NCI-H146 treated with DMSO at 0.1 percent for 48 hours (cell line): Measurements from ENCODE around the gene PRKCZ.

Source experiments
- DNase-seq: peaks from one replicate; lab custom pipeline; 2025; ENCODE audit not compliant: unreplicated experiment; lab: John Stamatoyannopoulos, UW

Gene PRKCZ

GRCh38 chr1:2224631-2225428 lies 174.6 kb downstream of the PRKCZ start:
- no peak for DNase-seq

- DNase-seq, result no peak
Measured at GRCh38 chr1:2226525-2227345, 176.5 kb downstream of the PRKCZ start.

GRCh38 chr1:2227346-2228156 lies 177.3 kb downstream of the PRKCZ start:
- DNase-seq, result peak; percentile 60

- no peak for DNase-seq
Measured at GRCh38 chr1:2228157-2228594, 178.0 kb downstream of the PRKCZ start, which contains the start of gene SKI. Gene SKI (plus strand): TSS chr1:2228319. CDS start chr1:2228767, 448 bp downstream.

GRCh38 chr1:2228694-2229036 lies 178.5 kb downstream of the PRKCZ start:
- DNase-seq, result no peak

GRCh38 chr1:2229037-2229864 lies 179.0 kb downstream of the PRKCZ start:
- DNase-seq, result peak; percentile 12

GRCh38 chr1:2229911-2230731 lies 179.9 kb downstream of the PRKCZ start:
- no peak for DNase-seq

- DNase-seq, result no peak
Measured at GRCh38 chr1:2230781-2231531, 180.7 kb downstream of the PRKCZ start.

GRCh38 chr1:2231532-2232254 lies 181.5 kb downstream of the PRKCZ start:
- no peak for DNase-seq

- DNase-seq, result no peak
Measured at GRCh38 chr1:2232255-2232915, 182.2 kb downstream of the PRKCZ start.

- no peak for DNase-seq
Measured at GRCh38 chr1:2232916-2233438, 182.8 kb downstream of the PRKCZ start.

GRCh38 chr1:2233468-2233867 lies 183.3 kb downstream of the PRKCZ start:
- no peak for DNase-seq

- no peak for DNase-seq
Measured at GRCh38 chr1:2233997-2234761, 184.0 kb downstream of the PRKCZ start.

GRCh38 chr1:2234762-2235113 lies 184.5 kb downstream of the PRKCZ start:
- no peak for DNase-seq
